HAP-1 (cell line): Measurements from ENCODE around the gene IREB2.
"Not testable (repeated sequence)": the region's sequence is repeated elsewhere in the genome, so short reads cannot be mapped to it uniquely, and the experiment has no call there.

Experiments
- DNase-seq, 2 experiments: peaks; one replicate each; pipeline ENCODE4 v3.0.0-alpha.2; 2016 to 2020; ENCODE audit warnings: low spot score in 2 of 2
- H3K27me3 ChIP-seq: fragments of 250-450 bp; sonication (Bioruptor Pico); 2 replicates; pipeline ENCODE4 v1.5.1; 2020; ENCODE audit warnings: low read depth, mild to moderate bottlenecking, moderate library complexity
- H3K36me3 ChIP-seq: fragments of 250-450 bp; sonication (Bioruptor Pico); replicated peaks from 2 replicates; pipeline ENCODE4 v1.5.1; 2020; ENCODE audit warnings: mild to moderate bottlenecking
- H3K4me1 ChIP-seq: fragments of 250-450 bp; sonication (Bioruptor Pico); 2 replicates; pipeline ENCODE4 v1.5.1; 2020; ENCODE audit warnings: mild to moderate bottlenecking
- H3K4me3 ChIP-seq: fragments of 250-450 bp; sonication (Bioruptor Pico); 2 replicates; pipeline ENCODE4 v1.5.1; 2020; ENCODE audit warnings: mild to moderate bottlenecking, moderate library complexity
- H3K9me3 ChIP-seq: fragments of 250-450 bp; sonication (Bioruptor Pico); 2 replicates; pipeline ENCODE4 v1.5.1; 2020; ENCODE audit warnings: mild to moderate bottlenecking, moderate library complexity
- in situ Hi-C: fragments of 300-500 bp; cut with MboI; formaldehyde crosslinking; loops from 3 replicates; pipeline ENCODE4 v1.14.3; 2020; ENCODE audit warnings: low sequenced_read_pairs, inconsistent platforms, mixed read lengths

IREB2 gene

GRCh38 chr15:78539464-78540140 lies 101.6 kb downstream of the IREB2 start:
- H3K27me3 ChIP-seq, DNase-seq, in situ Hi-C loops, H3K9me3 ChIP-seq: not testable (repeated sequence)
- Histone ChIP-seq H3K36me3 (peaks cover 33% of the 10 kb centered on the region), H3K4me3 (peak overlapping the region; percentile 100), H3K4me1 (peaks cover 12% of the 10 kb centered on the region)

GRCh38 chr15:78540141-78540870 lies 102.3 kb downstream of the IREB2 start, which contains the start of gene PSMA4:
TSS of gene PSMA4 (plus strand) at chr15:78540444. CDS start at chr15:78541928, 1,484 bp downstream.
- Histone ChIP-seq H3K9me3 (no peaks in the 10 kb centered on the region), H3K4me1 (peaks cover 19% of the 10 kb centered on the region), H3K27me3 (no peaks in the 10 kb centered on the region), H3K36me3 (peaks cover 40% of the 10 kb centered on the region), H3K4me3 (peak within 1 kb of the TSS; percentile 100)
- DNase-seq = peak; percentile 89 to 99
- in situ Hi-C loops = no loop called here

GRCh38 chr15:78540871-78541743 lies 103.1 kb downstream of the IREB2 start:
- in situ Hi-C loops = no loop called here

GRCh38 chr15:78541744-78542034 lies 103.7 kb downstream of the IREB2 start:
- H3K4me1 ChIP-seq = peaks cover 24% of the 10 kb centered on the region
- H3K36me3 ChIP-seq = peaks cover 54% of the 10 kb centered on the region
- DNase-seq = no peak
- H3K4me3 ChIP-seq = peak overlapping the region; percentile 100
- H3K9me3 ChIP-seq = no peaks in the 10 kb centered on the region
- no peaks in the 10 kb centered on the region for H3K27me3 ChIP-seq
- in situ Hi-C loops = no loop called here

More at GRCh38 chr15:78540871-78541743, 103.1 kb downstream of the IREB2 start:
- Histone ChIP-seq H3K9me3 (no peaks in the 10 kb centered on the region), H3K27me3 (no peaks in the 10 kb centered on the region), H3K4me3 (peak overlapping the region; percentile 100), H3K4me1 (peaks cover 24% of the 10 kb centered on the region), H3K36me3 (peaks cover 48% of the 10 kb centered on the region)
- DNase-seq = no peak

- Histone ChIP-seq H3K27me3 (no peaks in the 10 kb centered on the region), H3K36me3 (peaks cover 64% of the 10 kb centered on the region), H3K4me1 (peaks cover 24% of the 10 kb centered on the region), H3K9me3 (no peaks in the 10 kb centered on the region), H3K4me3 (no peak overlapping the region)
- in situ Hi-C loops = no loop called here
- no peak for DNase-seq
Measured at GRCh38 chr15:78542647-78543046, 104.6 kb downstream of the IREB2 start.

- in situ Hi-C loops = no loop called here
- H3K36me3 ChIP-seq = peaks cover 65% of the 10 kb centered on the region
Measured at GRCh38 chr15:78550194-78550593, 112.2 kb downstream of the IREB2 start.

GRCh38 chr15:78550815-78551214 lies 112.8 kb downstream of the IREB2 start:
- peaks cover 59% of the 10 kb centered on the region for H3K36me3 ChIP-seq
- in situ Hi-C loops = no loop called here

More at GRCh38 chr15:78550194-78550593, 112.2 kb downstream of the IREB2 start:
- peaks cover 6% of the 10 kb centered on the region for H3K4me1 ChIP-seq
- no peak overlapping the region for H3K4me3 ChIP-seq
- no peaks in the 10 kb centered on the region for H3K27me3 ChIP-seq
- no peaks in the 10 kb centered on the region for H3K9me3 ChIP-seq
- DNase-seq = no peak

More at GRCh38 chr15:78550815-78551214, 112.8 kb downstream of the IREB2 start:
- no peaks in the 10 kb centered on the region for H3K9me3 ChIP-seq
- no peaks in the 10 kb centered on the region for H3K4me1 ChIP-seq
- no peak for DNase-seq
- H3K27me3 ChIP-seq = no peaks in the 10 kb centered on the region
- no peak overlapping the region for H3K4me3 ChIP-seq
